B cell (primary cell): Measurements from ENCODE around the gene PROC. TPM values are rescaled to one million over a fixed set of nuclear protein-coding genes. Genes with fewer than 3 reads are reported as not detected.
A peak's percentile ranks its signal among the peaks of the same experiment; 100 is the strongest.

Experiments
- ATAC-seq: fragments of 200-7000 bp; cut with Tn5 transposase; one replicate; pipeline ENCODE4 v1.10.0; 2021; ENCODE audit warnings: low read depth, mild to moderate bottlenecking, moderate number of reproducible peaks, moderate library complexity
- CTCF ChIA-PET: fragments of 350-600 bp; sonication (Branson Sonifier 250); formaldehyde crosslinking; loops from one replicate; lab custom pipeline; 2021; ENCODE audit warnings: antibody characterized with exemption, inconsistent platforms; lab: Charles Lee
- POLR2A ChIA-PET: fragments of 350-600 bp; sonication (Branson Sonifier 250); formaldehyde crosslinking; loops from one replicate; lab custom pipeline; 2021; ENCODE audit warnings: antibody characterized with exemption; lab: Charles Lee
- DNase-seq: peaks from one replicate; pipeline ENCODE4 v3.0.0; 2013
- H2AFZ ChIP-seq: 2 replicates; pipeline ENCODE4 v1.6.1; 2012; ENCODE audit warnings: mild to moderate bottlenecking, low read depth, low read length; ENCODE audit not compliant: insufficient read depth, poor library complexity, severe bottlenecking
- H3K27ac ChIP-seq, 2 donors: 1 replicate in 1 of 2; 2 replicates in 1 of 2; pipeline ENCODE4 v1.5.1; 2012 to 2013; ENCODE audit warnings: low read length in 2 of 2, mild to moderate bottlenecking in 2 of 2, moderate library complexity in 1 of 2
- H3K27me3 ChIP-seq, 4 experiments: fragments of 200-600 bp in 1 of 4; sonication (generic) in 1 of 4; replicated peaks in 1 of 4; 1 replicate in 2 of 4; 2 replicates in 2 of 4; pipeline versions ENCODE4 v1.6.1 to v1.7.0; 2013 to 2016; ENCODE audit warnings: low read length in 3 of 4, mild to moderate bottlenecking in 2 of 4, mixed read lengths in 1 of 4, moderate library complexity in 1 of 4; ENCODE audit not compliant: insufficient read depth in 4 of 4, control insufficient read depth in 3 of 4; ENCODE audit errors: control extremely low read depth in 1 of 4
- H3K36me3 ChIP-seq, 2 experiments: replicated peaks in 1 of 2; 1 replicate in 1 of 2; 2 replicates in 1 of 2; pipeline versions ENCODE4 v1.6.1 to v1.7.1; 2013; ENCODE audit warnings: low read length in 1 of 2; ENCODE audit not compliant: insufficient read depth in 2 of 2, control insufficient read depth in 1 of 2; ENCODE audit errors: control extremely low read depth in 1 of 2, extremely low read depth in 1 of 2
- H3K4me1 ChIP-seq, 2 donors: fragments of 200-600 bp in 1 of 2; sonication (generic) in 1 of 2; 1 replicate in 1 of 2; 2 replicates in 1 of 2; pipeline versions ENCODE4 v1.5.1 to v1.6.1; 2013 to 2017; ENCODE audit warnings: low read length in 2 of 2; ENCODE audit not compliant: control insufficient read depth in 2 of 2, insufficient read depth in 2 of 2
- H3K4me2 ChIP-seq: replicated peaks from 2 replicates; pipeline ENCODE3; 2012; ENCODE audit warnings: mild to moderate bottlenecking, low read depth, low read length; ENCODE audit not compliant: poor library complexity, severe bottlenecking
- H3K4me3 ChIP-seq, 5 experiments: fragments of 200-600 bp in 1 of 5; sonication (generic) in 1 of 5; 1 replicate in 3 of 5; 2 replicates in 2 of 5; pipeline versions ENCODE4 v1.5.1 to v1.7.0; 2011 to 2016; ENCODE audit warnings: low read length in 4 of 5, mild to moderate bottlenecking in 4 of 5, low read depth in 2 of 5, control low read depth in 1 of 5, moderate library complexity in 1 of 5; ENCODE audit not compliant: insufficient read depth in 1 of 5; ENCODE audit errors: control extremely low read depth in 1 of 5, extremely low read depth in 1 of 5
- H3K79me2 ChIP-seq: fragments of 200-600 bp; sonication (generic); one replicate; pipeline ENCODE4 v1.6.0; 2016; ENCODE audit warnings: low read length; ENCODE audit not compliant: control insufficient read depth, insufficient read depth
- H3K9ac ChIP-seq: fragments of 200-600 bp; sonication (generic); 2 replicates; pipeline ENCODE4 v1.6.1; 2017; ENCODE audit warnings: mild to moderate bottlenecking, low read length, moderate library complexity
- H3K9me3 ChIP-seq, 3 donors: one replicate each; pipeline versions ENCODE4 v1.6.1 to v1.7.1; 2013; ENCODE audit warnings: low read length in 2 of 3; ENCODE audit not compliant: control insufficient read depth in 2 of 3, insufficient read depth in 1 of 3; ENCODE audit errors: control extremely low read depth in 1 of 3
- H4K20me1 ChIP-seq: 2 replicates; pipeline ENCODE4 v1.6.0; 2012; ENCODE audit warnings: mild to moderate bottlenecking, low read length; ENCODE audit not compliant: insufficient read depth, control insufficient read depth, poor library complexity, severe bottlenecking
- H3K27ac Mint-ChIP-seq: one replicate; pipeline ENCODE4 v1.8.0; 2021; ENCODE audit warnings: mixed read lengths
- H3K27me3 Mint-ChIP-seq: one replicate; pipeline ENCODE4 v1.8.0; 2021; ENCODE audit warnings: mixed read lengths
- H3K4me1 Mint-ChIP-seq: one replicate; pipeline ENCODE4 v1.8.0; 2021; ENCODE audit warnings: mixed read lengths
- H3K4me3 Mint-ChIP-seq: one replicate; pipeline ENCODE4 v1.8.0; 2021; ENCODE audit warnings: mixed read lengths
- H3K9me3 Mint-ChIP-seq: one replicate; pipeline ENCODE4 v1.8.0; 2022; ENCODE audit warnings: mixed read lengths; ENCODE audit not compliant: insufficient read depth
- CTCF ChIP-seq: fragments of 200-600 bp; IDR thresholded peaks from one replicate; pipeline ENCODE4 v1.8.0; 2022; ENCODE audit warnings: antibody characterized with exemption, mild to moderate bottlenecking
- EZH2 ChIP-seq: IDR thresholded peaks from 2 replicates; pipeline ENCODE4 v1.6.1; 2012; ENCODE audit warnings: borderline replicate concordance, low read depth, mild to moderate bottlenecking, moderate library complexity, low read length; ENCODE audit not compliant: insufficient read depth, poor library complexity, severe bottlenecking
- WGBS: methylation state at CpG from one replicate; pipeline ENCODE4 v1.1.5; 2013; ENCODE audit warnings: missing lambda C conversion rate; ENCODE audit not compliant: insufficient coverage; 5-methylcytosine and 5-hydroxymethylcytosine counted together
- intact Hi-C: fragments of 100-400 bp; cut with micrococcal nuclease; formaldehyde crosslinking; loops from one replicate; pipeline ENCODE4 v1.10.0; 2022
- polyA plus RNA-seq: library from polyadenylated mRNA; depleted of rRNA; stranded (reverse); fragments of >200 nt; gene quantifications from 2 replicates; pipeline ENCODE4 v1.2.3, GENCODE V29; 2012
- total RNA-seq, 2 donors: library from RNA; stranded (reverse); fragments of 120-200 nt in 1 of 2; gene quantifications; 1 replicate in 1 of 2; 2 replicates in 1 of 2; pipeline versions ENCODE4 v1.2.3 to v1.2.4, GENCODE V29; 2013 to 2022

Gene PROC
- total and polyA plus RNA-seq, 2 donors (not counting 1 experiment from before 2014, with no cell fraction given): 0.40 TPM; not detected in 1

GRCh38 chr2:127394492-127394891 lies 23.7 kb upstream of the PROC start:
- Histone ChIP-seq H3K79me2 (no peaks in the 10 kb centered on the region), H3K27ac (no peak overlapping the region), H3K36me3 (no peaks in the 10 kb centered on the region), H3K4me2 (no peak overlapping the region), H3K4me3 (no peak overlapping the region), H3K4me1 (peaks cover 15 to 20% of the 10 kb centered on the region in 2 donors), H4K20me1 (no peaks in the 10 kb centered on the region), H3K27me3 (no peaks in the 10 kb centered on the region), H2AFZ (no peak overlapping the region), H3K9ac (no peak overlapping the region), H3K9me3 (no peaks in the 10 kb centered on the region)
- Mint-ChIP-seq H3K27ac (peak overlapping the region; percentile 32), H3K9me3 (no peaks in the 10 kb centered on the region), H3K4me3 (no peak overlapping the region), H3K4me1 (peaks cover 26% of the 10 kb centered on the region), H3K27me3 (no peaks in the 10 kb centered on the region)
- DNase-seq (no peak), ATAC-seq (no peak)
- WGBS: 93% methylated on average over 3 of the region's 3 CpGs
- POLR2A ChIA-PET: interaction anchor here (0.7 kb wide), 1 partner anchor 304 kb away, joined by 7 read pairs; no protein-coding TSS in a partner anchor
- CTCF ChIA-PET: no interaction called here
- intact Hi-C loops: no loop called here
- TF ChIP-seq EZH2: no peak
- no peak for TF ChIP-seq CTCF

GRCh38 chr2:127397568-127398238 lies 20.5 kb upstream of the PROC start:
- intact Hi-C loops: no loop called here
- no peak overlapping the region for H3K4me3 ChIP-seq
- H3K9ac ChIP-seq: no peak overlapping the region
- no peak overlapping the region for H3K27ac ChIP-seq
- no peaks in the 10 kb centered on the region for H3K36me3 ChIP-seq
- no peaks in the 10 kb centered on the region for H3K9me3 Mint-ChIP-seq
- H3K4me1 Mint-ChIP-seq: peaks cover 6% of the 10 kb centered on the region
- DNase-seq (no peak), ATAC-seq (no peak)
- H3K4me2 ChIP-seq: no peak overlapping the region
- no peaks in the 10 kb centered on the region for H3K79me2 ChIP-seq
- ChIA-PET CTCF (interaction anchor here (0.6 kb wide), 1 partner anchor 221 kb away, joined by 3 read pairs; no protein-coding TSS in a partner anchor), POLR2A (no interaction called here)
- peaks cover 4 to 8% of the 10 kb centered on the region in 2 donors for H3K4me1 ChIP-seq
- H3K9me3 ChIP-seq: no peaks in the 10 kb centered on the region
- H3K4me3 Mint-ChIP-seq: no peak overlapping the region
- H3K27me3 Mint-ChIP-seq: no peaks in the 10 kb centered on the region
- no peaks in the 10 kb centered on the region for H4K20me1 ChIP-seq
- no peaks in the 10 kb centered on the region for H3K27me3 ChIP-seq
- no peak overlapping the region for H3K27ac Mint-ChIP-seq
- TF ChIP-seq CTCF: no peak
- H2AFZ ChIP-seq: no peak overlapping the region
- WGBS: 95% methylated on average over 8 of the region's 9 CpGs
